ENCODE data around the gene COQ10B.

The COQ10B gene

GRCh38 chr2:197499594-197500502, 46.5 kb downstream of the COQ10B start, which contains the start of the genes HSPD1 and HSPE1:
Gene HSPD1 (minus strand): TSS chr2:197499840. CDS start chr2:197498848, 992 bp downstream.
Gene HSPE1 (plus strand): TSS chr2:197500379. CDS start chr2:197500437, 58 bp downstream.
- peak; percentile 97 to 98 for DNase-seq (ENCODE audit: extremely low read depth in 1 of 2, low read depth in 1 of 2)

DNA sequence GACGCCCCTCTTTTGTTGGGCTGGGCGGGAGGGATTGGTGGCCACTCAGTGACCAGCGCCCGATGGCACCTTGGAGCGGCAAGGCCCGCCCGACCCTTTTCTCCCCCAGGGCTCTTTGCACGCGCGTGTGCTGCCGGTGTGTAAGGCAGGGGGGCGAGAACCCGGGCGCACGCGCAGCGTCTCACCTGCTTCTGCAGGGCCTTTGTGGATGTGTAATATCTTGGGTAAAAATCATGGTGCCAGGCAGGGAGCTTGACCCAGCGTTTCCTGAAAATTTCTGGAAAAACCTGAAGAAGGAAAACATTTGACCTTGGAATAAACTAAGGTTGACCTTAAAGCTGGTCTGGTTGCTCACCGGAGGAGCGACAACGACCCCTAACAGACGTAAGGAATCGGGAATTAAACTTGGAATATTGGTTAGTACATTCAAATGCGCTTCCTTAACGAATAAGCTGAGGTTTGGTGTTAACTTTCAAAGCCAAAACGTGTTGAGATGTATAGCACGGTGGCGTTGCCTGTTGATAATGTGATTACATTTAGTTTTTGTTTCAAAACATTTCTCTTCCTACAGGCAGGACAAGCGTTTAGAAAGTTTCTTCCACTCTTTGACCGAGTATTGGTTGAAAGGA, 47.3 kb downstream of the COQ10B start:
- no peak for DNase-seq (ENCODE audit: extremely low read depth in 1 of 2, low read depth in 1 of 2)

GRCh38 chr2:197502201-197502600, 48.8 kb downstream of the COQ10B start:
- no peak for DNase-seq (ENCODE audit: extremely low read depth in 1 of 2, low read depth in 1 of 2)

DNA sequence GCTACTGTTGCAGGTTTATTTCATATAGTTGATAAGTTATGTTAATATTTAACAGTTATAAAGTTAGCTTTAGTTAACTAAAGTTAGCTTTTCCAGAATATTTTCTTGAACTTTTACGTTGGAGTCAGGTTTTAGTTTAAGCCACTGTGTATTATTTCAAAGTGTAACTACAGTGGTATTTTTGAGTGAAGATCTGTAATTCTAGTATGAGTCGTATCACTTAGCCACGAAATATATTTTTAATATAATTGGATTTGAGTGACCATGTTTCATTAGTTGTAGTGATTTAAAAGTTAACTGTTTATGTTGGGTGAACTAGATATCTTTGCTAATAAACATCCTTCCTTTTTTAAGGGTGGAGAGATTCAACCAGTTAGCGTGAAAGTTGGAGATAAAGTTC, 49.3 kb downstream of the COQ10B start:
- no peak for DNase-seq (ENCODE audit: extremely low read depth in 1 of 2, low read depth in 1 of 2)

GRCh38 chr2:197504000-197504399, 50.6 kb downstream of the COQ10B start:
- no peak for DNase-seq (ENCODE audit: extremely low read depth in 1 of 2, low read depth in 1 of 2)

- DNase-seq (ENCODE audit: extremely low read depth in 1 of 2, low read depth in 1 of 2), result no peak
Observed at GRCh38 chr2:197504512-197504911, 51.2 kb downstream of the COQ10B start.

DNA sequence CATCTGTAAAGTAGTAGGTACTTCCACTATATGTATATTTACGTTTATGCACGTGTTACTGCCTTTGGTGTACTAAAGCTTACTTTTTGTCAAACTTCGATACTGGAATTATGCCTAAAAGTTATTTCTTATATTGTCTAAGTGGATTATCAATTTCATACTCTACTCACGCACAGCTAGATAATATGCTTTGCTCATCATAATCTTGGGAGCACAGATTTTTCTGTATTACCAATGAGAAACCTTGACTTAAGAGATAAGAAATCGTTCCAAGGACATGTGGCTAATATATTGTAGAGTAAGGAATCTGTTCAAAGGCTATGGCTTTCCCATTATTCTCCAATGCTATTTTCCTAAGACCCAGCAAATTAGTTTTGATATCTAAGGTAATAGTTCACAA, 53.3 kb downstream of the COQ10B start:
- no peak for DNase-seq (ENCODE audit: extremely low read depth in 1 of 2, low read depth in 1 of 2)

GRCh38 chr2:197513915-197514314, 60.6 kb downstream of the COQ10B start:
- DNase-seq (ENCODE audit: extremely low read depth in 1 of 2, low read depth in 1 of 2), result no peak

- no peak for DNase-seq (ENCODE audit: extremely low read depth in 1 of 2, low read depth in 1 of 2)
Observed at GRCh38 chr2:197514754-197515153, 61.4 kb downstream of the COQ10B start.

- no peak for DNase-seq (ENCODE audit: extremely low read depth in 1 of 2, low read depth in 1 of 2)
Observed at GRCh38 chr2:197515315-197515738, 62.0 kb downstream of the COQ10B start.

DNA sequence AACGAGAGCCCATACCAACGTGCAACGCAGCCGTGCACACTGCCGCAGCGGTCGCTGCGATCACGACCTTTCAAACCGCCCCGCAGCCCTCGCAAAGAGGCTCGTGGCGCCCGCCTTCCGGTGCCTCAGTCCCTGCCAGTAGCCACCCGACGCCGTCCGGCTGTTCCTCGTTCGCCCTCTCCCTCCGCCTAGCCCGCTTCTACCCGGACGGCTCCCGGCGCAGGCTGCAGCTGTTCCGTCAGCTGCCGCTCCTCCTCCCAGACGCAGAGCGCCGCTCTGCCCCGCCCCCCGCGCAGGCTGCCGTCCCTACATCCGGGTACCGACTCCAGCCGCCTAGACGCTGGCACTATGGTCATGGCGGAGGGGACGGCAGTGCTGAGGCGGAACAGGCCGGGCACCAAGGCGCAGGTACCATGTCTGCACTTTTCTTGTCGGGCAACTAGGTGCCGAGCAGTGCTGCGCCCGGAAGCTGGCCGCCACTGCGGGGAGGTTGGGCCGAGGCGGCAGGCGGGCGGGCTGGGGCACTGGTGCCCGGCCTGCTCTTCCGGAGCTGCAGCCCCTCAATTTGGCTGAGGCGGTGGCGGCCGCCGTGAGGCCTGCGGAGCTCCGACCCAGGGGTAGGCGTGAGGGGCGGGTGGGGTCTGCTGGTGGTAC, 62.5 kb downstream of the COQ10B start, which contains the start of gene MOB4:
Gene MOB4 (plus strand): TSS at position 328 of the 654 bp plus-strand sequence. CDS start 21 bp downstream, at position 349.
- peak; percentile 88 to 90 for DNase-seq (ENCODE audit: extremely low read depth in 1 of 2, low read depth in 1 of 2)

GRCh38 chr2:197516393-197516761, 63.0 kb downstream of the COQ10B start:
- no peak for DNase-seq (ENCODE audit: extremely low read depth in 1 of 2, low read depth in 1 of 2)

GRCh38 chr2:197517150-197517549, 63.8 kb downstream of the COQ10B start:
- no peak for DNase-seq (ENCODE audit: extremely low read depth in 1 of 2, low read depth in 1 of 2)

Data from stimulated activated CD8-positive, alpha-beta memory T cell treated with anti-CD3 and anti-CD28 coated beads, Interleukin-7, amount 100 ng/mL, for 48 hours (primary cell).